ENCODE data around the gene LRRC4C.

LRRC4C gene

DNA sequence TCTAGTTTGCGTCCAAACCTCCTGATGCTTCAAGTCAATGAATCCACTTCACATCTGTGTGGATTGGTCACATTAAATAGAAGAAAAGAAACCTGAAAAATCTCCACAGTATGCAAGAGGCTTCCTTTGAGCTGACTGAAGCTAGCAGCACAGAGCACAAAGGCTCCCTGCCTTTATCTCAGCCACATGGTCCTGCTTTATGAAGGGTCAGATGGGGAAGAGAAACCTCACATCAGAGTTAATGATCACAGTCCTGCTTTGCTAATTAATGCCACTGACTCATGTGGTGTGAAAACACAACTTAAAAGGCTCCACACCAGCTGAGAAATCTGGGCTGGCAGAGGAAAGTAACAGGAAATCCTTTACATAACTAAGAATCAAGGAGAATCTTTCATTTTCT lies 1291.0 kb downstream of the LRRC4C start:
- no peak for TF ChIP-seq CTCF (IDR thresholded peaks at IDR 0.05)

- 0 out of 2 replicates have a peak, but pooled peaks have one; percentile 22 for TF ChIP-seq CTCF (IDR thresholded peaks at IDR 0.05)
Measured at GRCh38 chr11:40167805-40168204, 1291.6 kb downstream of the LRRC4C start.

DNA sequence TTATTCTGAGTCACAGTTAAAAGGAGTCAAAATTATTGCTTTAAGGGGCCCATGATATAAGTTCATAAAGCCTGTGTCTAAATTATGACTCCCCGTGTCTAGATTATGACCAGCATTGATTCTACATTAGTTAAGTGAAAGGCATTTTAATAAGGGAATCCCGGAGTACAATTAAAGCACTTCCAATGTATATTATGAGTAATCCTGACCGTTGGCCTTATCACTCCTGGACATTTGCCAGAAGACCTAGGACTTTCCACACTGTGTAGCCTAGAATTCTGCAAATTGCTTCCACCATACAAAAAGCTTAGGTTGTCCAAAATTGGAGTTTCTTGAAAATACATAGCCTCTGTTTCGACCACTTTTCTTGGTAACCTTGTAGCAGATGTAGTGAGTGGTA lies 1292.6 kb downstream of the LRRC4C start:
- TF ChIP-seq CTCF (IDR thresholded peaks at IDR 0.05) = no peak

GRCh38 chr11:40162901-40163883 lies 1296.3 kb downstream of the LRRC4C start:
- TF ChIP-seq CTCF (IDR thresholded peaks at IDR 0.05) = no peak

GRCh38 chr11:40161854-40162410 lies 1297.5 kb downstream of the LRRC4C start:
- TF ChIP-seq CTCF (IDR thresholded peaks at IDR 0.05) = no peak

GRCh38 chr11:40160418-40160817 lies 1299.0 kb downstream of the LRRC4C start:
- TF ChIP-seq CTCF (IDR thresholded peaks at IDR 0.05) = no peak

DNA sequence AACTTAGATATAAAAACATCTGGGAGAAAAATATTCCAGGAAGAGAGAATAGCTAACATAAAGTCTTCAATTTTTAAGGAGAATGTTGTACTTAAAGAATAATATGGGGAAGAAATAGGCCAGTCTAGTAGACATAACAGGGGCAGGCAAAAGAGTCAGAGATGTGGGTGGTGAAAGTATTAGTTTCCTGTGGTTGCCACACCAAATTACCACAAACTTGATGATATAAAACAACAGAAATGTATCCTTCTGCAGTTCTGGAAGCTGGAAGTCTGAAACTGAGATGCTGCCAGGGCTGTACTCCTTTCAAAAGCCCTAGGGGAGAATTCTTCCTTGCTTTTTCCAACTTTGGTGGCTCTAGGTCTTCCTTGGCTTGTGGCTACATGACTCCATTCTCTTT lies 1309.7 kb downstream of the LRRC4C start:
- TF ChIP-seq CTCF (IDR thresholded peaks at IDR 0.05) = no peak
